Rectal smooth muscle tissue (tissue), 1 donor: Measurements from ENCODE around the gene REEP2.
A peak's percentile ranks its signal among the peaks of the same experiment; 100 is the strongest.

Experiments
- H3K27ac ChIP-seq: one replicate; pipeline ENCODE4 v1.7.0; 2013; ENCODE audit warnings: low read depth, low read length, inconsistent platforms
- H3K27me3 ChIP-seq: one replicate; pipeline ENCODE4 v1.7.0; 2013; ENCODE audit warnings: low read length; ENCODE audit not compliant: control insufficient read depth, insufficient read depth
- H3K36me3 ChIP-seq: one replicate; pipeline ENCODE4 v1.7.0; 2013; ENCODE audit warnings: low read length; ENCODE audit not compliant: control insufficient read depth, insufficient read depth
- H3K4me1 ChIP-seq: one replicate; pipeline ENCODE4 v1.7.0; 2013; ENCODE audit warnings: low read length; ENCODE audit not compliant: control insufficient read depth, insufficient read depth
- H3K4me3 ChIP-seq: one replicate; pipeline ENCODE4 v1.7.0; 2013; ENCODE audit warnings: low read length
- H3K9ac ChIP-seq: one replicate; pipeline ENCODE4 v1.7.0; 2013; ENCODE audit warnings: low read length

The REEP2 gene

DNA sequence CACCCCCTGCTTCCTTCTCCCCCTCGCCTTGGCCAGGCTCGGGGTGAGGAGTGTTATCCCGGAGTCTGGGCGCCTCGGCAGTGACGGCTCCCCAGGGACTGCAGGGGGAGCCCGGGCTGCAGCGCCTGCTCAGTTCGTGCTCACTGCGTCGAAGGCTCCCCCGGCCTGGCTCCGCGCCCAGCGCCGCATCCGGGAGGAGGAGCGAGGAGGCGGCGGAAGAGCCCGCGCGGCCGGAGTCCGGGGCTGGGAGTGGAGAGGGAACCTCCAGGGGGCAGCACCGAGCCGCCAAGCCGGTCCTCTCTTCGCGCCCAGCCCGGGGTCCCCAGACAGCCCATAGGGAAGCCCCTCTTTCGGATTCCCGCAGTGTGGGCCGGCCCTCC, 25.1 kb downstream of the REEP2 start:
- Histone ChIP-seq H3K27ac (peak overlapping the region; percentile 98), H3K36me3 (peaks cover 7% of the 10 kb centered on the region), H3K9ac (peak overlapping the region; percentile 78), H3K27me3 (no peaks in the 10 kb centered on the region), H3K4me1 (peaks cover 7% of the 10 kb centered on the region), H3K4me3 (peak overlapping the region; percentile 93)

DNA sequence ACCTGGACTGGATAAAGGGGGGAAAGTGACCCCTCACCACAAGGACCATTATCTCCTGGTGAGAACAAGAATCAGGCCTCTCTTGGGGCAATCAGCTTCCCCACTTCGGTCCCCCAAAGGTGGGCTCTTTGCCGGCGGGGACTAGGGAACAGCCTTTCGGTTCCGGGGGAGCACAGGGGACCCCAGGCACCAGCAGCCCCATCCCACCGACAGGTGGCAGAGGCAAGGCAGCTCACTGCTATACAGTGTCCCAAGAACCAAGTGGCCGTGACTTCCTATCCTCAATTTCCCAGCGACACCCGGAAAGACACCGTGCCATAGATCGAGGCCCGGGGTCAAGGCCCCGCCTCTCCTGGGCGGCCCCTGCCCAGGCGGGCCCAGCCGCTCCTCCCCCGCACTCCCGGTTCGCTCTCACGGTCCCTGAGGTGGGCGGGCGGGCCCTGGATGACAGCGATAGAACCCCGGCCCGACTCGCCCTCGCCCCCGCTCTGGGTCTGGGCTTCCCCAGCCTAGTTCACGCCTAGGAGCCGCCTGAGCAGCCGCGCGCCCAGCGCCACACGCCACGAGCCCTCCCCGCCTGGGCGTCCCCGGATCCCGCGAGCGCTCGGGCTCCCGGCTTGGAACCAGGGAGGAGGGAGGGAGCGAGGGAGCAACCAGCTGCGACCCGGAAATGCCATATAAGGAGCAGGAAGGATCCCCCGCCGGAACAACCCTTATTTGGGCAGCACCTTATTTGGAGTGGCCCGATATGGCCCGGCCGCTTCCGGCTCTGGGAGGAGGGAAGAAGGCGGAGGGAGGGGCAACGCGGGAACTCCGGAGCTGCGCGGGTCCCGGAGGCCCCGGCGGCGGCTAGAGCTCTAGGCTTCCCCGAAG, 25.8 kb downstream of the REEP2 start:
- Histone ChIP-seq H3K27me3 (no peaks in the 10 kb centered on the region), H3K4me3 (peak overlapping the region; percentile 93), H3K4me1 (peaks cover 7% of the 10 kb centered on the region), H3K27ac (peak overlapping the region; percentile 98), H3K9ac (peak overlapping the region; percentile 66), H3K36me3 (peaks cover 7% of the 10 kb centered on the region)

DNA sequence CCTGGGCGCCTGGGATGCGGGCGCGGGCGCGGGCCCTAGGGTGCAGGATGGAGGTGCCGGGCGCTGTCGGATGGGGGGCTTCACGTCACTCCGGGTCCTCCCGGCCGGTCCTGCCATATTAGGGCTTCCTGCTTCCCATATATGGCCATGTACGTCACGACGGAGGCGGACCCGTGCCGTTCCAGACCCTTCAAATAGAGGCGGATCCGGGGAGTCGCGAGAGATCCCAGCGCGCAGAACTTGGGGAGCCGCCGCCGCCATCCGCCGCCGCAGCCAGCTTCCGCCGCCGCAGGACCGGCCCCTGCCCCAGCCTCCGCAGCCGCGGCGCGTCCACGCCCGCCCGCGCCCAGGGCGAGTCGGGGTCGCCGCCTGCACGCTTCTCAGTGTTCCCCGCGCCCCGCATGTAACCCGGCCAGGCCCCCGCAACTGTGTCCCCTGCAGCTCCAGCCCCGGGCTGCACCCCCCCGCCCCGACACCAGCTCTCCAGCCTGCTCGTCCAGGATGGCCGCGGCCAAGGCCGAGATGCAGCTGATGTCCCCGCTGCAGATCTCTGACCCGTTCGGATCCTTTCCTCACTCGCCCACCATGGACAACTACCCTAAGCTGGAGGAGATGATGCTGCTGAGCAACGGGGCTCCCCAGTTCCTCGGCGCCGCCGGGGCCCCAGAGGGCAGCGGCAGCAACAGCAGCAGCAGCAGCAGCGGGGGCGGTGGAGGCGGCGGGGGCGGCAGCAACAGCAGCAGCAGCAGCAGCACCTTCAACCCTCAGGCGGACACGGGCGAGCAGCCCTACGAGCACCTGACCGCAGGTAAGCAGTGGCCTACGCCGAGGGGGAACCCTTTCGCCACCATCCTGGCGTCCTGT, 26.6 kb downstream of the REEP2 start, which contains the start of gene EGR1:
TSS of gene EGR1 (plus strand) at position 219 of the 864 bp plus-strand sequence. CDS start at position 502, 283 bp downstream.
- peaks cover 7% of the 10 kb centered on the region for H3K36me3 ChIP-seq
- H3K27ac ChIP-seq: peak within 1 kb of the TSS; percentile 98
- H3K4me1 ChIP-seq: peaks cover 7% of the 10 kb centered on the region
- peak within 1 kb of the TSS; percentile 67 for H3K9ac ChIP-seq
- peak within 1 kb of the TSS; percentile 93 for H3K4me3 ChIP-seq
- no peaks in the 10 kb centered on the region for H3K27me3 ChIP-seq

DNA sequence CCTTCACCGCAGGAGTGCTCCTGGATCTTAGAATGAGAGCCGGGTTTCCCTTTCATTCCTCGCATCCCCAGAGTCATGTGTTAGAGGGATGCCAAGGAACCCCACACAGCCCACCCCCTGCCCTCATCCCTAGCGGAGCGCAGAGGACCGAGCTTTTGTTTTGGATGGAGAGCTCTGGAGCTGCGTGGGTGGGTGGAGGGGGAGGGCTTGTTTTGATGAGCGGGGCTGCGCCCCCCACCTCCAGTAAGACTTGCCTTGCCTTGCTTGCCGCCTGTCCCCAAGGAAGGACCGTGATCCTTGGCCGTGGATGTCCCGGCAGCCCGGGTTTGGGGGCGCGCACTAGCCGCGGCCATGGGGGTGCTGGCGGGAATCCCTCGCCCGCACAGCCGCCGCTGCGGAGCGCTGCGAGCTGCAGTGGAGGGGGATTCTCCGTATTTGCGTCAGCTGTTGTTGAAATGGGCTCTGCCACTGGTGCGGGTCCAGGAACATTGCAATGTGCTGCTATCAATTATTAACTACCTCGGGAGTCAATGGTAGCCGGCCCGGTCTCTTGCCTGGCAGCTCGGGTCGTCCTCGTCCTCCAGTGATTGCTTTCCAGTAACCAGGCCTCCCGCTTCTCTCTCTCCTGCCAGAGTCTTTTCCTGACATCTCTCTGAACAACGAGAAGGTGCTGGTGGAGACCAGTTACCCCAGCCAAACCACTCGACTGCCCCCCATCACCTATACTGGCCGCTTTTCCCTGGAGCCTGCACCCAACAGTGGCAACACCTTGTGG, 27.5 kb downstream of the REEP2 start:
- Histone ChIP-seq H3K27ac (no peak overlapping the region), H3K4me1 (peaks cover 7% of the 10 kb centered on the region), H3K9ac (peak overlapping the region; percentile 67), H3K36me3 (peaks cover 7% of the 10 kb centered on the region), H3K4me3 (peak overlapping the region; percentile 93), H3K27me3 (no peaks in the 10 kb centered on the region)

DNA sequence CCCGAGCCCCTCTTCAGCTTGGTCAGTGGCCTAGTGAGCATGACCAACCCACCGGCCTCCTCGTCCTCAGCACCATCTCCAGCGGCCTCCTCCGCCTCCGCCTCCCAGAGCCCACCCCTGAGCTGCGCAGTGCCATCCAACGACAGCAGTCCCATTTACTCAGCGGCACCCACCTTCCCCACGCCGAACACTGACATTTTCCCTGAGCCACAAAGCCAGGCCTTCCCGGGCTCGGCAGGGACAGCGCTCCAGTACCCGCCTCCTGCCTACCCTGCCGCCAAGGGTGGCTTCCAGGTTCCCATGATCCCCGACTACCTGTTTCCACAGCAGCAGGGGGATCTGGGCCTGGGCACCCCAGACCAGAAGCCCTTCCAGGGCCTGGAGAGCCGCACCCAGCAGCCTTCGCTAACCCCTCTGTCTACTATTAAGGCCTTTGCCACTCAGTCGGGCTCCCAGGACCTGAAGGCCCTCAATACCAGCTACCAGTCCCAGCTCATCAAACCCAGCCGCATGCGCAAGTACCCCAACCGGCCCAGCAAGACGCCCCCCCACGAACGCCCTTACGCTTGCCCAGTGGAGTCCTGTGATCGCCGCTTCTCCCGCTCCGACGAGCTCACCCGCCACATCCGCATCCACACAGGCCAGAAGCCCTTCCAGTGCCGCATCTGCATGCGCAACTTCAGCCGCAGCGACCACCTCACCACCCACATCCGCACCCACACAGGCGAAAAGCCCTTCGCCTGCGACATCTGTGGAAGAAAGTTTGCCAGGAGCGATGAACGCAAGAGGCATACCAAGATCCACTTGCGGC, 28.2 kb downstream of the REEP2 start:
- Histone ChIP-seq H3K27me3 (no peaks in the 10 kb centered on the region), H3K36me3 (peaks cover 7% of the 10 kb centered on the region), H3K27ac (no peak overlapping the region), H3K4me1 (peaks cover 7% of the 10 kb centered on the region), H3K4me3 (peak overlapping the region; percentile 93), H3K9ac (no peak overlapping the region)

DNA sequence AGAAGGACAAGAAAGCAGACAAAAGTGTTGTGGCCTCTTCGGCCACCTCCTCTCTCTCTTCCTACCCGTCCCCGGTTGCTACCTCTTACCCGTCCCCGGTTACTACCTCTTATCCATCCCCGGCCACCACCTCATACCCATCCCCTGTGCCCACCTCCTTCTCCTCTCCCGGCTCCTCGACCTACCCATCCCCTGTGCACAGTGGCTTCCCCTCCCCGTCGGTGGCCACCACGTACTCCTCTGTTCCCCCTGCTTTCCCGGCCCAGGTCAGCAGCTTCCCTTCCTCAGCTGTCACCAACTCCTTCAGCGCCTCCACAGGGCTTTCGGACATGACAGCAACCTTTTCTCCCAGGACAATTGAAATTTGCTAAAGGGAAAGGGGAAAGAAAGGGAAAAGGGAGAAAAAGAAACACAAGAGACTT, 28.9 kb downstream of the REEP2 start:
- H3K36me3 ChIP-seq: peaks cover 7% of the 10 kb centered on the region
- H3K4me3 ChIP-seq: peak overlapping the region; percentile 93
- H3K27me3 ChIP-seq: no peaks in the 10 kb centered on the region
- peaks cover 7% of the 10 kb centered on the region for H3K4me1 ChIP-seq
- no peak overlapping the region for H3K27ac ChIP-seq
- no peak overlapping the region for H3K9ac ChIP-seq

DNA sequence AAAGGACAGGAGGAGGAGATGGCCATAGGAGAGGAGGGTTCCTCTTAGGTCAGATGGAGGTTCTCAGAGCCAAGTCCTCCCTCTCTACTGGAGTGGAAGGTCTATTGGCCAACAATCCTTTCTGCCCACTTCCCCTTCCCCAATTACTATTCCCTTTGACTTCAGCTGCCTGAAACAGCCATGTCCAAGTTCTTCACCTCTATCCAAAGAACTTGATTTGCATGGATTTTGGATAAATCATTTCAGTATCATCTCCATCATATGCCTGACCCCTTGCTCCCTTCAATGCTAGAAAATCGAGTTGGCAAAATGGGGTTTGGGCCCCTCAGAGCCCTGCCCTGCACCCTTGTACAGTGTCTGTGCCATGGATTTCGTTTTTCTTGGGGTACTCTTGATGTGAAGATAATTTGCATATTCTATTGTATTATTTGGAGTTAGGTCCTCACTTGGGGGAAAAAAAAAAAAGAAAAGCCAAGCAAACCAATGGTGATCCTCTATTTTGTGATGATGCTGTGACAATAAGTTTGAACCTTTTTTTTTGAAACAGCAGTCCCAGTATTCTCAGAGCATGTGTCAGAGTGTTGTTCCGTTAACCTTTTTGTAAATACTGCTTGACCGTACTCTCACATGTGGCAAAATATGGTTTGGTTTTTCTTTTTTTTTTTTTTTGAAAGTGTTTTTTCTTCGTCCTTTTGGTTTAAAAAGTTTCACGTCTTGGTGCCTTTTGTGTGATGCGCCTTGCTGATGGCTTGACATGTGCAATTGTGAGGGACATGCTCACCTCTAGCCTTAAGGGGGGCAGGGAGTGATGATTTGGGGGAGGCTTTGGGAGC, 29.5 kb downstream of the REEP2 start:
- Histone ChIP-seq H3K4me1 (peaks cover 7% of the 10 kb centered on the region), H3K4me3 (no peak overlapping the region), H3K36me3 (peaks cover 7% of the 10 kb centered on the region), H3K27me3 (no peaks in the 10 kb centered on the region), H3K27ac (no peak overlapping the region), H3K9ac (no peak overlapping the region)

DNA sequence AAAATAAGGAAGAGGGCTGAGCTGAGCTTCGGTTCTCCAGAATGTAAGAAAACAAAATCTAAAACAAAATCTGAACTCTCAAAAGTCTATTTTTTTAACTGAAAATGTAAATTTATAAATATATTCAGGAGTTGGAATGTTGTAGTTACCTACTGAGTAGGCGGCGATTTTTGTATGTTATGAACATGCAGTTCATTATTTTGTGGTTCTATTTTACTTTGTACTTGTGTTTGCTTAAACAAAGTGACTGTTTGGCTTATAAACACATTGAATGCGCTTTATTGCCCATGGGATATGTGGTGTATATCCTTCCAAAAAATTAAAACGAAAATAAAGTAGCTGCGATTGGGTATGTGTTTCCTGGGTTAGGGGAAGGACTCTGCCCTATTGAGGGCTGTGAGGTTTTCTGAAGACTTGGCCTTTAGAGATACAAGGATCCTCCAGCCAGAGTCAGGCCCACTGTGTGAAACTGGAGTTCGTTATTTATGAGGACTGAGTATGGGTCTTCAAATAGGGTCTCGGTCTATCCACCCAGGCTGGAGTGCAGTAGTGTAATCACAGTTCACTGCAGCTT, 30.2 kb downstream of the REEP2 start:
- no peak overlapping the region for H3K27ac ChIP-seq
- H3K4me3 ChIP-seq: no peak overlapping the region
- peaks cover 7% of the 10 kb centered on the region for H3K36me3 ChIP-seq
- no peak overlapping the region for H3K9ac ChIP-seq
- no peaks in the 10 kb centered on the region for H3K27me3 ChIP-seq
- peaks cover 7% of the 10 kb centered on the region for H3K4me1 ChIP-seq

DNA sequence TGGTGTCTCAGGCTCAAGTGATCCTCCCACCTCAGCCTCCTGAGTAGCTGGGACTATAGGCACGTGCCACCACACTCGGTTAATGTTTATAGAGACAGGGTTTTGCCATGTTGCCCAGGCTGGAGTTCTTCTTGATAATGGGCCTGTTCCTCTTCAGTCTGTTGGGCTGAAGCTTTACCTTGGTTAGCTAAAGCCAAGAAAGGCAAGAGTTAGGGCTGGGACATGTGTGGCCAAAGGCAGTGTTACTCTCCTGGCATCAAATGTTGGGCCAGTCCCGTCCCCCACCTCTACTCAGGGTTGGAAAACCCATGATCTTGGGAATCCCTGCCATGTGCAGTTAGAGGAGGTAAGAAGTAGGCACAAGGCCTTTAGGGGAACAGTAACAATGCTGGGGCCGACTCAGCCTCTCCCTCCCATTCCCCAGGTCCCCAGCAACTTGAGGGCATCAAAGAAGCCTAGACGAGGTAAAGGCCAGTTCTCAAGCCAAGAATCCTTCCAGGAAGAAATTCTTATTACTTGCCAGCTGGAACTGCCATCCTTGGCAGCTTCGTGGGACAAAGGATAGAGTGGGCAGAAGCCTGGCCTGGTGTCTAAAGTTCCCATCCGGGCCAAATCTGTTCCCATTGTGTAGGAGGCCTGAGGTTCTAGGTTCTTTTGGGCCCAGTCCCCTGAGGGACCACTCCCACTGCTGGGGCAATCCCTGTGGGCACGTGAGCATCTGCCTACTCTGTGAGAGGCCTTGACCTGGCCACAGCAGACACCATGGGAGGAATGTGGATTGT, 30.9 kb downstream of the REEP2 start:
- H3K27ac ChIP-seq: no peak overlapping the region
- H3K36me3 ChIP-seq: peaks cover 7% of the 10 kb centered on the region
- no peak overlapping the region for H3K4me3 ChIP-seq
- peaks cover 7% of the 10 kb centered on the region for H3K4me1 ChIP-seq
- no peaks in the 10 kb centered on the region for H3K27me3 ChIP-seq
- H3K9ac ChIP-seq: no peak overlapping the region

DNA sequence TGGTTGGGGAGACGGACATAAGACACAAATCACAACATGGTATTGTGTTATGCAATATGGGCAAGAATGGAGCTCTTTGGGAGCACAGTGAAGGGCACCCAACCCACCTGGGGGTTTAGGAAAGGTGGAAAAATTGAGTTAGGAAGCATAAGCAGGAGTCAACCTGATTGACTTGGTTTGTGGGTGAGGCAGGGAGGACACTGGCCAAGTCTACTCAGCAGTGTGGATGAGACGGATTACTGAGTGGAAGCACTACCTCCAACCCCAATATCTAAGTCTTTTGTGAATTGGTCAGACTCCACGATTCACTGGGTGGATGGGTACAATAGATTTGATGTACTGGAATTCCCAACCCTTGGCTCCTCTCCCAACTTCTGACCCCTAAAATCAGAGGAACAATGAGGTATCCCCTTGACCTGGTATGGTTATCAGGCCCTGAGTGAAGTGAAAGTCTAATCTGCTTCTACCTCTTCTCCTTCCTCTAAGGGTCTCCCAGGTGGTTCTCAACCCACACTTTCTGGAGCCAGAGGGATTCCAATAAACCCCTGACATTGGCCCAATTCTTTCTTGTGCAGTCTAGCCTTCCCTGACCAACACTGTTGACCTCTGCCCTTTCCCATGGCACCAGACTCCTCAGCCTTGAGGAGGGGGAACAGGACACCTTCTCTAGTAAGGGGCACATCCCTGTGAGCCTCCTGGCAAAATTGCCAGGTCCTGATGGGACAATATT, 31.6 kb downstream of the REEP2 start:
- Histone ChIP-seq H3K27me3 (no peaks in the 10 kb centered on the region), H3K4me3 (no peak overlapping the region), H3K4me1 (peaks cover 7% of the 10 kb centered on the region), H3K9ac (no peak overlapping the region), H3K36me3 (peaks cover 7% of the 10 kb centered on the region), H3K27ac (no peak overlapping the region)
